GM12865 (cell line): ENCODE data around the gene SHC4.
"Not testable (repeated sequence)": the region's sequence is repeated elsewhere in the genome, so short reads cannot be mapped to it uniquely, and the experiment has no call there.

Experiments used
- DNase-seq: peaks from one replicate; pipeline ENCODE4 v3.0.0; 2010; ENCODE audit warnings: low read depth
- H3K4me3 ChIP-seq: 2 replicates; pipeline ENCODE4 v1.5.1; 2011; ENCODE audit warnings: mild to moderate bottlenecking, low read depth, low read length, control low read depth
- TF ChIP-seq, protein P1 (sequence below): IDR thresholded peaks from 2 replicates; pipeline ENCODE4 v1.5.1; 2011; ENCODE audit warnings: low read length, control low read depth, low read depth, inconsistent platforms; ENCODE audit not compliant: insufficient read depth; ENCODE audit errors: missing control alignments

SHC4 gene

DNA sequence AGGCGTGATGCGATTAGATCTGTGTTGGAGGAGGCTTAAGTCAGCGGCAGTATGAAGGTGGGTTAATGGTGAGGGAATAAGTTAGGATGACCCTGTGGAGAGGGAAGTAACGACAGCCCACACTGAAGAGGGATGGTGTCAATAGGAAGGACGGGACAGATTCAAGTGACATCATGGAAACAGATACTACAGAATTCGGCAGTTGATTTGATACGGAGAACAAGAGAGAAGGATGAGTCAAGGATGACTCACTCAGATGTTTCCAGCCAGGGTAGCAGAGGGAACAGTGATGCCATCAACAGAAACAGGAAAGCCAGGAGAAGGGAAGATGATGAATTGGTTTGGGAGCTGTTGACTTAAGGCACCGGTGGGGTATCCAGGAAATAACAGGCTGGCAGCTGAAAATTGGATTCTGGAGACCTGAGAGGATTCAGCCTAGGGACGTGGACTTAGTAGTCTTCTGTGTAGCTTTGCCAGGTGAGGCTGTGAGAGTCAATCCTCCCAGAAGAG is 38.0 kb downstream of the SHC4 start:
- DNase-seq: no peak
- TF ChIP-seq, protein P1, sequence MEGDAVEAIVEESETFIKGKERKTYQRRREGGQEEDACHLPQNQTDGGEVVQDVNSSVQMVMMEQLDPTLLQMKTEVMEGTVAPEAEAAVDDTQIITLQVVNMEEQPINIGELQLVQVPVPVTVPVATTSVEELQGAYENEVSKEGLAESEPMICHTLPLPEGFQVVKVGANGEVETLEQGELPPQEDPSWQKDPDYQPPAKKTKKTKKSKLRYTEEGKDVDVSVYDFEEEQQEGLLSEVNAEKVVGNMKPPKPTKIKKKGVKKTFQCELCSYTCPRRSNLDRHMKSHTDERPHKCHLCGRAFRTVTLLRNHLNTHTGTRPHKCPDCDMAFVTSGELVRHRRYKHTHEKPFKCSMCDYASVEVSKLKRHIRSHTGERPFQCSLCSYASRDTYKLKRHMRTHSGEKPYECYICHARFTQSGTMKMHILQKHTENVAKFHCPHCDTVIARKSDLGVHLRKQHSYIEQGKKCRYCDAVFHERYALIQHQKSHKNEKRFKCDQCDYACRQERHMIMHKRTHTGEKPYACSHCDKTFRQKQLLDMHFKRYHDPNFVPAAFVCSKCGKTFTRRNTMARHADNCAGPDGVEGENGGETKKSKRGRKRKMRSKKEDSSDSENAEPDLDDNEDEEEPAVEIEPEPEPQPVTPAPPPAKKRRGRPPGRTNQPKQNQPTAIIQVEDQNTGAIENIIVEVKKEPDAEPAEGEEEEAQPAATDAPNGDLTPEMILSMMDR: no peak
- no peak overlapping the region for H3K4me3 ChIP-seq

DNA sequence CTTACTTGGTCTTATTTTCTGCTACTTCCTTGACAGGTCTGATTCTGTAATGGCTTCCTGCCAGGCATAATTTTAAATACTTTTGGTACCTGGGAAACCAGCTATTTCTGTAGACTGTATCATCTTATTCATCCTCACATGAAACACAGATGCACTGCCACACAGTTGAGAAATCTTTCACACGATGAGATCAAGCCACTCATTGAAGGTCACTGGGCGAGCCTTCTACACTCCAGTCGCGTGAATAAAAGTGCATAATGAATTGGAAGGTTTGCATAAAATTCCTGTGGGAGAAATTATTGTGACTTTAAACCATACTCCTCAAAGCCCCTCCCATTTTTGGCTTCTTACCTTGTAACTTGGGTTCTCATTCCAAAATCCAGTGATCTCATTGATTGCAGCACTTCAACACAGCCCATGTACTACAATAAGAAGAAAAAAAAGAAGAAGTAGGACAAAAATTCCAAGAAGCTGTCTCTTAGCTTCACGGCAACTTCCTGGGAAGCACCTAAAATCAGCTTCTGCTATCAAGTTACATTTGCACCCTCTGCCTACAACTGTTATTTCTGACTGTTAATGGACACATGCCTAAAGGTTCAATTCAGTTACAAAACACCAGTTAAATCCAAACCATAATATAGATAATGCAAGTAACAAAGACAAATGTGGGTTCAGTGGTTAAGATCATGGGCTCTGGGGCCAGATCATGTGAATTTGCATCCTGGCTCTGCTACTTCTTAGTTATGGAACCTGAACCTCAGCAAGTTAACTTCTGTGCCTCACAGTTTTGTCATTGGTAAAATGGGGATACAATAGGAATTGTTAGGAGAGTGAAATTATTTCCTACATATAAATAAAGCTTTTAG is 39.0 kb downstream of the SHC4 start:
- TF ChIP-seq, protein P1: no peak
- H3K4me3 ChIP-seq: no peak overlapping the region
- no peak for DNase-seq

DNA sequence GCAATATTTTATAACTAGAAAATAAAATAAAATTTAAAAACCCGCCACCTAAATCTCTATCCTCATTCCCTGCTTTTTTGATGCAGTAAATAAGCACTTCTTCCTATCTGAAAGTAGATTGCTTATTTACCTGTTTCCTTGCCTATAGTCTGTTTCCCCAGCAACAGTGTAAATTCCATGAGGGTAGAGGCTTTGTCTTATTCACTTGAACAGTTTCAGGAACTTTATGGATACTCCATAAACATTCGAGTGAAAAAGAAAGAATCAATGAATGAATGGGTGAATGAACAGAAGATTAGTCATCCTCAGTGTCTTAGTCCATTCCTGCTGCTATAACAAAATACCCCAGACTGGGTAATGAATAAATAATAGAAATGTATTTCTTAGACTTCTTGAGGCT is 41.7 kb downstream of the SHC4 start:
- DNase-seq: no peak
- TF ChIP-seq, protein P1: no peak
- H3K4me3 ChIP-seq: no peak overlapping the region

- TF ChIP-seq, protein P1: no peak
- H3K4me3 ChIP-seq: no peak overlapping the region
- no peak for DNase-seq
These were observed 47.0 kb downstream of the SHC4 start for GRCh38 chr15:48916721-48917120.

GRCh38 chr15:48915861-48916260 is 47.9 kb downstream of the SHC4 start:
- no peak overlapping the region for H3K4me3 ChIP-seq
- TF ChIP-seq, protein P1: no peak
- DNase-seq: no peak

DNA sequence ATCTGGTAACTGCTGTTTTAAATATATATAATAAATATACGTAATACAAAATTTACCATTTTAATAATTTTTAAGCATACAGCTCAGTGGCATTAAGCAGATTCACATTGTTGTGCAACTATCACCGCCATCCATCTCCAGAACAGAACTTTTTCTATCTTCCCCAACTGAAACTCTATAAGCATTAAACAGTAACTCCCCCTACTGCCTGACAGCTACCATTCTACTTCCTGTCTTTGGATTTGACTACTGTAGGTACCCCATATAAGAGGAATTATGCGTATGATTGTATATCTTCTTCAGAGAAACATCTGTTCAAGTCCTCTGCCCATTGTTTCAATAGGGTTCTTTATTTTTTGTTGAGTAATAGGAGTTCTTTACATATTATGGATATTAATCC is 49.0 kb downstream of the SHC4 start:
- no peak for DNase-seq
- TF ChIP-seq, protein P1: no peak
- H3K4me3 ChIP-seq: no peak overlapping the region

DNA sequence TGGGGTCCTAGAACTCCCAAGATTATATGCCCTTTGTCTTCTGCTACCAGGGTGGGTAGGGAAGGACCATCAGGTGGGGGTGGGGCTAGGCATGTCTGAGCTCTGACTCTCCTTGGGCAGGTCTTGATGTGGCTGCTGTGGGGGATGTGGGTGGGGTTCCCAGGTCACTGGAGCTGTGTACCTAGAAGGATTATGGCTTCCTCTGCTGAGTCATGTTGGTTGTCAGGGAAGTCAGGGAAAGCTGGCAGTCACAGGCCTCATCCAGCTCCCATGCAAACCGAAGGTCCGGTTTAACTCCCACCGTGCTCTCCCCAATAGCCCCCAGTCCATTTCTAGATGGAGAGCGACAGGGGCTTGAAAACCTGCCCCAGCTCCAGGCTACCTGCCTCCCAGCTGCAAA is 50.6 kb downstream of the SHC4 start:
- no peak for DNase-seq
- TF ChIP-seq, protein P1: no peak
- no peak overlapping the region for H3K4me3 ChIP-seq

DNA sequence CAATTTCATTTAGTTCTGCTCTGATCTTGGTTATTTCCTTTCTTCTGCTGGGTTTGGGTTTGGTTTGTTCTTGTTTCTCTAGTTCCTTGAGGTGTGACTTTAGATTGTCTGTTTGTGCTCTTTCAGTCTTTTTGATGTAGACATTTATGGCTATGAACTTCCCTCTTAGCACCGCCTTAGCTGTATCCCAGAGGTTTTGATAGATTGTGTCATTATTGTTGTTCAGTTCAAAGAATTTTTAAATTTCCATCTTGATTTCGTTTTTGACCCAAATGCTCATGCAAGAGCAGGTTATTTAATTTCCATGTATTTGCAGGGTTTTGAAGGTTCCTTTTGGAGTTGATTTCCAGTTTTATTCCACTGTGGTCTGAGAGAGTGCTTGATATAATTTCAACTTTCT is 53.2 kb downstream of the SHC4 start:
- DNase-seq, H3K4me3 ChIP-seq: not testable (repeated sequence)

DNA sequence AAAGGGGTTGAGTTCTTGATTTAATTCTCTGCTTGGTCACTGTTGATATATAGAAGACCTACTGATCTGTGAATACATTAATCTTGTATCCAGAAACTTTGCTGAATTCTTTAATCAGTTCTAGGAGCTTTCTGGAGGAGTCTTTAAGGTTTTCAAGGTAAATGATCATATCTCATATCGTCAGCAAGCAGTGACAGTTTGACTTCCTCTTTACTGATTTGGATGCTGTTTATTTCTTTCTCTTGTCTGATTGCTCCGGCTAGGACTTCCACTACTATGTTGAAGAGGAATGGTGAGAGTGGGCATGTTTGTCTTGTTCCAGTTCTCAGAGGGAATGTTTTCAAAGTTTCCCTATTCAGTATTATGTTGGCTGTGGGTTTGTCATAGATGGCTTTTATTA is 54.4 kb downstream of the SHC4 start:
- DNase-seq, H3K4me3 ChIP-seq: not testable (repeated sequence)
